HL-60 (cell line): Measurements from ENCODE around the gene ASB16.
A peak's percentile ranks its signal among the peaks of the same experiment; 100 is the strongest.

Source experiments
- DNase-seq, 2 experiments: peaks; one replicate each; pipeline ENCODE4 v3.0.0-alpha.2; 2010 to 2020; ENCODE audit warnings: low read depth in 1 of 2, low spot score in 1 of 2
- H3K27ac ChIP-seq: fragments of 250-450 bp; sonication (Bioruptor Pico); replicated peaks from 2 replicates; pipeline ENCODE4 v1.5.1; 2020; ENCODE audit warnings: mild to moderate bottlenecking, moderate library complexity
- H3K27me3 ChIP-seq: fragments of 250-450 bp; sonication (Bioruptor Pico); 2 replicates; pipeline ENCODE4 v1.5.1; 2021; ENCODE audit warnings: mild to moderate bottlenecking, moderate library complexity; ENCODE audit not compliant: insufficient read depth, poor library complexity, severe bottlenecking
- H3K4me3 ChIP-seq: replicated peaks from 2 replicates; pipeline ENCODE4 v1.5.1; 2011; ENCODE audit warnings: mild to moderate bottlenecking, control low read depth, low read length; ENCODE audit not compliant: insufficient read depth
- GABPA ChIP-seq: IDR thresholded peaks from 2 replicates; pipeline ENCODE4 v1.6.1; 2012; ENCODE audit warnings: low read depth
- POLR2AphosphoS5 ChIP-seq: IDR thresholded peaks from 2 replicates; pipeline ENCODE4 v1.6.1; 2012; ENCODE audit warnings: low read depth
- SPI1 ChIP-seq: IDR thresholded peaks from 2 replicates; pipeline ENCODE4 v1.6.1; 2012; ENCODE audit warnings: low read depth, mild to moderate bottlenecking, borderline replicate concordance
- TF ChIP-seq, protein P1 (sequence below): IDR thresholded peaks from 2 replicates; pipeline ENCODE4 v1.6.1; 2012; ENCODE audit warnings: low read depth; ENCODE audit not compliant: insufficient replicate concordance
- TF ChIP-seq, protein P2 (sequence below): IDR thresholded peaks from one replicate; pipeline ENCODE4 v1.5.1; 2011; ENCODE audit warnings: low read length, control low read depth, inconsistent platforms; ENCODE audit not compliant: insufficient read depth

The ASB16 gene

DNA sequence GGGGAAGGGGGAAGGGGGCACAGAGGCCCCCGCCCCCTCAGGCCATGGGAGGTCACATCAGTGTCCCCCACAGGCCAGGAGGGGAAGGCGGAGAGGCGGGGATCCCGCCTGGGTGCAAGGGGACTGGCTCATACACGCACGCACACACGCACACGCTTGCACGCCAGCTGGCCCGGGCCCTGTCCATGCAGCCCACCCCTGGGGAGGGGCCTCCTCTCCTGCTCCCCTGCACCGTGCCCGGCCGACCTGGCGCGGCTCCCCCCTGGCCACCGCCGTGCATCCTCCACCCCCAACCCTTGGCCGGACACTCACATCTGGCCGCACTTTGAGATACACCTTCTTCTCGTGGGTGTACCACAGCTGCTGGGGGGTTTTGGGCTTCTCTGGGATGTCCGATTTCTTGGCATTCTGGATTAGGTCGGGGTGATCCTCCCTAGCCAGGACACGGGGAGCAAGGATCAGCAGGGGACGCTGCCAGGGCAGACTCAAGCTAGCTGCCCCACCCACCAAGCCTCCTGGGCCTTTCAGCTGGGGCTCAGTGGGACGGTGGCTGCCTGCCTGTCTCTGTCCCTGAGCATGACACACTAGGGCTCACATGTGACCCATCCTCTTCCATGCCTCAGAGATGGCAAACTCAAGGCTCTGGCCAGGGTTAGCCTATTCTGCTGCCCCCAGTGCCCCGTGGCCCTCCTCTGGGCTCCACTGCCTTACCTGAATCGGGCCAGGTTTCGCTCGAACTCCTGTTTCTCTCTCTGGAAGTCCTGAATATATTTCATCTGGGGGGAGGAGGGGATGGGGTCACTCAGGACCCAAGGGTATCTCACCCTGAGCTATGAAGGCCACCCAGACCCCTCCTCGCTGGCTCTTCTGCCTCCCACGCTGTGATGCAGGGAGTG is 42.3 kb downstream of the ASB16 start:
- no peak for DNase-seq
- H3K27ac ChIP-seq, result no peak overlapping the region

DNA sequence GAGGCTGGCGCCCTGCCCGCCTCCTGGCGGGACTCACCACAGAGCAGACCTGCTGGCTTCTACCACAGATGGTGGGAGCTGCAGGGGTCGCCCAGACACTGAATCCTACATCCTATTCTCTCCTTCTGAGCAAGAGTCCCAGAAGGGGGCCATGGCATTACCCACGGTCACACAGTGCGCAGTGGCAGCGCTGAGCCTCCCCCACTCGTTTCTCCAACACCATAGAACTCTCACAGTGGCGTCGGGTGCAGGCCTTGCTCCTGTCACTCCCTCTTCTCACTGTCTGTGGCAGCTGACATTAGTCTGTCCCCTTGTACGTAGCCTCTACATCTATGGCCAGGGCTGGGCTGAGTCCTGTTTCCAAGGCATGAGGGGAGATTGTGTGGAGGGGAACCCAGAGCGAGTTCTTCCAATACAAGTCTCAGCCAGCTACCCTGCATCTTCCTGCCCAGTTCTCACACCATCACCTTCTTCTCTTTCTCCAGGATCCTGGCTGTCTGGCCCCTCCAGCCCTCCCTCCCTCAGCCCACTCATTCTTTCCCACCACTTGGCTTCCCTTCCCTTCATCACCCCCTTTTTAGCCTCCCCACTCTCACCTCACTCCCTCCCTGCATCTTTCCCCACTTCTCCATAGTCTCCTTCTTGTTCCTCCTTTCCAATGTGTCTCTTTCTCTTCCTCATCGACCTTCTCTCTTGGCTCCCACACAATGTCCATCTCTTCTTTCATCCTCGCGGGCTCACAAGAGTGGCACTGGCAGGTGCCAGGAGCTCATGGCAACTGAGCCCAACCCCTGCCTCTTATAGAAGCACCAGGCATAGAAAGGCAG is 43.1 kb downstream of the ASB16 start:
- no peak overlapping the region for H3K27ac ChIP-seq
- no peak for DNase-seq
- H3K27me3 ChIP-seq, result no peaks in the 10 kb centered on the region
- TF ChIP-seq POLR2AphosphoS5 (peak; percentile 70), SPI1 (no peak), GABPA (no peak)
- TF ChIP-seq, protein P1, sequence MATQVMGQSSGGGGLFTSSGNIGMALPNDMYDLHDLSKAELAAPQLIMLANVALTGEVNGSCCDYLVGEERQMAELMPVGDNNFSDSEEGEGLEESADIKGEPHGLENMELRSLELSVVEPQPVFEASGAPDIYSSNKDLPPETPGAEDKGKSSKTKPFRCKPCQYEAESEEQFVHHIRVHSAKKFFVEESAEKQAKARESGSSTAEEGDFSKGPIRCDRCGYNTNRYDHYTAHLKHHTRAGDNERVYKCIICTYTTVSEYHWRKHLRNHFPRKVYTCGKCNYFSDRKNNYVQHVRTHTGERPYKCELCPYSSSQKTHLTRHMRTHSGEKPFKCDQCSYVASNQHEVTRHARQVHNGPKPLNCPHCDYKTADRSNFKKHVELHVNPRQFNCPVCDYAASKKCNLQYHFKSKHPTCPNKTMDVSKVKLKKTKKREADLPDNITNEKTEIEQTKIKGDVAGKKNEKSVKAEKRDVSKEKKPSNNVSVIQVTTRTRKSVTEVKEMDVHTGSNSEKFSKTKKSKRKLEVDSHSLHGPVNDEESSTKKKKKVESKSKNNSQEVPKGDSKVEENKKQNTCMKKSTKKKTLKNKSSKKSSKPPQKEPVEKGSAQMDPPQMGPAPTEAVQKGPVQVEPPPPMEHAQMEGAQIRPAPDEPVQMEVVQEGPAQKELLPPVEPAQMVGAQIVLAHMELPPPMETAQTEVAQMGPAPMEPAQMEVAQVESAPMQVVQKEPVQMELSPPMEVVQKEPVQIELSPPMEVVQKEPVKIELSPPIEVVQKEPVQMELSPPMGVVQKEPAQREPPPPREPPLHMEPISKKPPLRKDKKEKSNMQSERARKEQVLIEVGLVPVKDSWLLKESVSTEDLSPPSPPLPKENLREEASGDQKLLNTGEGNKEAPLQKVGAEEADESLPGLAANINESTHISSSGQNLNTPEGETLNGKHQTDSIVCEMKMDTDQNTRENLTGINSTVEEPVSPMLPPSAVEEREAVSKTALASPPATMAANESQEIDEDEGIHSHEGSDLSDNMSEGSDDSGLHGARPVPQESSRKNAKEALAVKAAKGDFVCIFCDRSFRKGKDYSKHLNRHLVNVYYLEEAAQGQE, result no peak
- TF ChIP-seq, protein P2, sequence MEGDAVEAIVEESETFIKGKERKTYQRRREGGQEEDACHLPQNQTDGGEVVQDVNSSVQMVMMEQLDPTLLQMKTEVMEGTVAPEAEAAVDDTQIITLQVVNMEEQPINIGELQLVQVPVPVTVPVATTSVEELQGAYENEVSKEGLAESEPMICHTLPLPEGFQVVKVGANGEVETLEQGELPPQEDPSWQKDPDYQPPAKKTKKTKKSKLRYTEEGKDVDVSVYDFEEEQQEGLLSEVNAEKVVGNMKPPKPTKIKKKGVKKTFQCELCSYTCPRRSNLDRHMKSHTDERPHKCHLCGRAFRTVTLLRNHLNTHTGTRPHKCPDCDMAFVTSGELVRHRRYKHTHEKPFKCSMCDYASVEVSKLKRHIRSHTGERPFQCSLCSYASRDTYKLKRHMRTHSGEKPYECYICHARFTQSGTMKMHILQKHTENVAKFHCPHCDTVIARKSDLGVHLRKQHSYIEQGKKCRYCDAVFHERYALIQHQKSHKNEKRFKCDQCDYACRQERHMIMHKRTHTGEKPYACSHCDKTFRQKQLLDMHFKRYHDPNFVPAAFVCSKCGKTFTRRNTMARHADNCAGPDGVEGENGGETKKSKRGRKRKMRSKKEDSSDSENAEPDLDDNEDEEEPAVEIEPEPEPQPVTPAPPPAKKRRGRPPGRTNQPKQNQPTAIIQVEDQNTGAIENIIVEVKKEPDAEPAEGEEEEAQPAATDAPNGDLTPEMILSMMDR, result no peak
- no peak overlapping the region for H3K4me3 ChIP-seq

More for the DNA sequence above, 42.3 kb downstream of the ASB16 start:
- Histone ChIP-seq H3K27me3 (no peaks in the 10 kb centered on the region), H3K4me3 (no peak overlapping the region)
- no peak for TF ChIP-seq GABPA
- 0 out of 2 replicates have a peak, but pooled peaks have one; percentile 31 for TF ChIP-seq POLR2AphosphoS5
- TF ChIP-seq, protein P1, result no peak

DNA sequence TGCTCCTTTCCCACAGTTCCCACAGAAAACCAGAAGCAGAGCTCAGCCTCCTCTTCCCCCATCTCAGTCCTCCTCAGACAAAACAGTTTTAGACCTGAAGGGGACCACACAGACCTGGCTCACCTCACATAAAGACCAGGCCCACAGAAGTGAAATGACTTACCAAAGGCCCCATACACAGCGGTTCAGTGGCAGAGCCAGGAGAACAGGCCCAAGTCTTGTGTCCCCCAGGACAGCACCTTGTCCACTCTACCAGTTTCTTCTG is 43.7 kb downstream of the ASB16 start:
- TF ChIP-seq, protein P2, result no peak
- TF ChIP-seq, protein P1, result no peak
- no peak for TF ChIP-seq SPI1
- no peak for TF ChIP-seq GABPA
- TF ChIP-seq POLR2AphosphoS5, result no peak; the same call in 1 of the 2 replicates
- Histone ChIP-seq H3K27me3 (no peaks in the 10 kb centered on the region), H3K4me3 (no peak overlapping the region), H3K27ac (no peak overlapping the region)
- no peak for DNase-seq
